ENCODE measurements around the gene NEDD4L. TPM values are rescaled to one million over a fixed set of nuclear protein-coding genes. Genes with fewer than 3 reads are reported as not detected.
"Not testable (repeated sequence)": the region's sequence is repeated elsewhere in the genome, so short reads cannot be mapped to it uniquely, and the experiment has no call there.

Gene NEDD4L
- total RNA-seq, 2 experiments from 2014 or later, result 3.2 to 3.3 TPM

GRCh38 chr18:58168221-58168620 is 124.2 kb downstream of the NEDD4L start:
- ChIA-PET CTCF (ENCODE audit: unreplicated experiment) (no interaction called here), POLR2A (no interaction called here)
- no peaks in the 10 kb centered on the region for H3K36me3 ChIP-seq (ENCODE audit: insufficient read depth, low read length)
- no peak overlapping the region for H3K4me3 ChIP-seq (ENCODE audit: low read depth, low read length, poor library complexity, severe bottlenecking)
- no peaks in the 10 kb centered on the region for H3K4me1 ChIP-seq (ENCODE audit: insufficient read depth, low read length, poor library complexity, severe bottlenecking)
- DNase-seq (ENCODE audit: low spot score), result no peak
- intact Hi-C loops (cut with micrococcal nuclease; ENCODE audit: unreplicated experiment), result no loop called here
- no peak overlapping the region for H3K27ac ChIP-seq (ENCODE audit: low read depth, low read length, poor library complexity, severe bottlenecking)
- H3K4me2 ChIP-seq (ENCODE audit: low read length), result no peak overlapping the region
- H3K79me2 ChIP-seq (ENCODE audit: insufficient read depth, low read depth, low read length), result no peaks in the 10 kb centered on the region
- no peaks in the 10 kb centered on the region for H3K9me3 ChIP-seq (ENCODE audit: low read length)
- BruUV-seq (replicated peaks), result no TSS peak
- no peak for TF ChIP-seq EZH2phosphoT487 (IDR thresholded peaks at IDR 0.05; ENCODE audit: borderline replicate concordance, low read depth, low read length)
- TF ChIP-seq, protein P1, sequence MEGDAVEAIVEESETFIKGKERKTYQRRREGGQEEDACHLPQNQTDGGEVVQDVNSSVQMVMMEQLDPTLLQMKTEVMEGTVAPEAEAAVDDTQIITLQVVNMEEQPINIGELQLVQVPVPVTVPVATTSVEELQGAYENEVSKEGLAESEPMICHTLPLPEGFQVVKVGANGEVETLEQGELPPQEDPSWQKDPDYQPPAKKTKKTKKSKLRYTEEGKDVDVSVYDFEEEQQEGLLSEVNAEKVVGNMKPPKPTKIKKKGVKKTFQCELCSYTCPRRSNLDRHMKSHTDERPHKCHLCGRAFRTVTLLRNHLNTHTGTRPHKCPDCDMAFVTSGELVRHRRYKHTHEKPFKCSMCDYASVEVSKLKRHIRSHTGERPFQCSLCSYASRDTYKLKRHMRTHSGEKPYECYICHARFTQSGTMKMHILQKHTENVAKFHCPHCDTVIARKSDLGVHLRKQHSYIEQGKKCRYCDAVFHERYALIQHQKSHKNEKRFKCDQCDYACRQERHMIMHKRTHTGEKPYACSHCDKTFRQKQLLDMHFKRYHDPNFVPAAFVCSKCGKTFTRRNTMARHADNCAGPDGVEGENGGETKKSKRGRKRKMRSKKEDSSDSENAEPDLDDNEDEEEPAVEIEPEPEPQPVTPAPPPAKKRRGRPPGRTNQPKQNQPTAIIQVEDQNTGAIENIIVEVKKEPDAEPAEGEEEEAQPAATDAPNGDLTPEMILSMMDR (conservative IDR thresholded peaks at IDR 0.05; ENCODE audit: low read length), result no peak
- H3K9me2 ChIP-seq (ENCODE audit: insufficient read depth, low read length), result no peaks in the 10 kb centered on the region
- no peak overlapping the region for H2AFZ ChIP-seq (ENCODE audit: low read length)
- no peaks in the 10 kb centered on the region for H4K20me1 ChIP-seq (ENCODE audit: insufficient read depth, low read length)

- H3K27ac ChIP-seq (ENCODE audit: low read depth, low read length, poor library complexity, severe bottlenecking), result no peak overlapping the region
- no TSS peak for BruUV-seq (replicated peaks)
- H3K4me3 ChIP-seq (ENCODE audit: low read depth, low read length, poor library complexity, severe bottlenecking), result no peak overlapping the region
- no peaks in the 10 kb centered on the region for H3K9me2 ChIP-seq (ENCODE audit: insufficient read depth, low read length)
- H3K36me3 ChIP-seq (ENCODE audit: insufficient read depth, low read length), result no peaks in the 10 kb centered on the region
- ChIA-PET POLR2A (no interaction called here), CTCF (ENCODE audit: unreplicated experiment) (no interaction called here)
- no peak overlapping the region for H2AFZ ChIP-seq (ENCODE audit: low read length)
- H3K9me3 ChIP-seq (ENCODE audit: low read length), result no peaks in the 10 kb centered on the region
- no peak overlapping the region for H3K4me2 ChIP-seq (ENCODE audit: low read length)
- DNase-seq (ENCODE audit: low spot score), result no peak
- H3K4me1 ChIP-seq (ENCODE audit: insufficient read depth, low read length, poor library complexity, severe bottlenecking), result no peaks in the 10 kb centered on the region
- TF ChIP-seq, protein P1 (conservative IDR thresholded peaks at IDR 0.05; ENCODE audit: low read length), result no peak
- no peak for TF ChIP-seq EZH2phosphoT487 (IDR thresholded peaks at IDR 0.05; ENCODE audit: borderline replicate concordance, low read depth, low read length)
- no peaks in the 10 kb centered on the region for H4K20me1 ChIP-seq (ENCODE audit: insufficient read depth, low read length)
- H3K79me2 ChIP-seq (ENCODE audit: insufficient read depth, low read depth, low read length), result no peaks in the 10 kb centered on the region
- intact Hi-C loops (cut with micrococcal nuclease; ENCODE audit: unreplicated experiment), result no loop called here
Measured at GRCh38 chr18:58168993-58169392, 125.0 kb downstream of the NEDD4L start.

DNA sequence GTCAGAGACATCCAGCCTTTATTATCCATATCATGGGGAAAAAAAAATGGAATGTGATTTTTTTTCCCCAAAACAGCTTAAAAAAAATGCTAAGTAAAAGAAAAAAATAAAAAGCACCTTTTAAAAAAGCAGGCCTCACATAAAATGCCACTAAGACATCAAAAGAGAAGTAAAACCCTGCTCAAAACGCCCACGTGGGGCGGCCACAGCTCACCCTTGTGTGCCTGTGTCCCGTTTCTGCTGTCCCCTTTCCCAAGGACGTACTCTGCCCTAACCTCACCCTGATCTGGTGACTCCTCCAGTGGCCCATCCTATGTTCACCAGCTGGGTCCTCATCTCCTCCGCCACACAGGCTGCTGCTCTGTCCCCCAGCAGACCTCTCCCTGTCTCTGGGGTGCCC is 125.4 kb downstream of the NEDD4L start:
- no peaks in the 10 kb centered on the region for H3K36me3 ChIP-seq (ENCODE audit: insufficient read depth, low read length)
- H3K27ac ChIP-seq (ENCODE audit: low read depth, low read length, poor library complexity, severe bottlenecking), result no peak overlapping the region
- H3K79me2 ChIP-seq (ENCODE audit: insufficient read depth, low read depth, low read length), result no peaks in the 10 kb centered on the region
- H2AFZ ChIP-seq (ENCODE audit: low read length), result no peak overlapping the region
- no peak for TF ChIP-seq EZH2phosphoT487 (IDR thresholded peaks at IDR 0.05; ENCODE audit: borderline replicate concordance, low read depth, low read length)
- TF ChIP-seq, protein P1 (conservative IDR thresholded peaks at IDR 0.05; ENCODE audit: low read length), result no peak
- H3K4me1 ChIP-seq (ENCODE audit: insufficient read depth, low read length, poor library complexity, severe bottlenecking), result no peaks in the 10 kb centered on the region
- intact Hi-C loops (cut with micrococcal nuclease; ENCODE audit: unreplicated experiment), result no loop called here
- no peak overlapping the region for H3K4me3 ChIP-seq (ENCODE audit: low read depth, low read length, poor library complexity, severe bottlenecking)
- H3K9me2 ChIP-seq (ENCODE audit: insufficient read depth, low read length), result no peaks in the 10 kb centered on the region
- POLR2A ChIA-PET, result no interaction called here
- H4K20me1 ChIP-seq (ENCODE audit: insufficient read depth, low read length), result no peaks in the 10 kb centered on the region
- no peak overlapping the region for H3K4me2 ChIP-seq (ENCODE audit: low read length)
- H3K9me3 ChIP-seq (ENCODE audit: low read length), result no peaks in the 10 kb centered on the region
- CTCF ChIA-PET (ENCODE audit: unreplicated experiment), result no interaction called here
- no peak for DNase-seq (ENCODE audit: low spot score)
- BruUV-seq (replicated peaks), result no TSS peak

DNA sequence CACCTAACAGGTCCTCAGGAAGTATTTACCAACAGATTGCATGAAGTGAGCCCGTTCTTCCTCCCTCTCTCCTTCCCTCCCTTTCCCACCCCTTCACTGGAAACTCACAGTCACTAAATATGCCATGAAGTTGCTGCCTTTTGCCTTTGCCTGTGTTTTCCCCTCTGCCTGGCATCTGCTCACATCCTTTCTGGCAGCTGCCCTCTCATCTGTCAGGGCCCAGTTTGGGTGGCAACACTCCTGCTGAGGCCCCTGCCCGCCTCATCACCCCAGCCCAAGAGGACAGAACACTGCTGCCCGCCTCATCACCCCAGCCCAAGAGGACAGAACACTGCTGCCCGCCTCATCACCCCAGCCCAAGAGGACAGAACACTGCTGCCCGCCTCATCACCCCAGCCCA is 126.0 kb downstream of the NEDD4L start:
- POLR2A ChIA-PET, result not testable (repeated sequence)

More for the DNA sequence above, 126.0 kb downstream of the NEDD4L start:
- H3K4me3 ChIP-seq (ENCODE audit: low read depth, low read length, poor library complexity, severe bottlenecking); H3K36me3 ChIP-seq (ENCODE audit: insufficient read depth, low read length); CTCF ChIA-PET (ENCODE audit: unreplicated experiment); H3K9me2 ChIP-seq (ENCODE audit: insufficient read depth, low read length); H3K4me2 ChIP-seq (ENCODE audit: low read length); H2AFZ ChIP-seq (ENCODE audit: low read length); H3K79me2 ChIP-seq (ENCODE audit: insufficient read depth, low read depth, low read length); intact Hi-C loops (cut with micrococcal nuclease; ENCODE audit: unreplicated experiment); H3K4me1 ChIP-seq (ENCODE audit: insufficient read depth, low read length, poor library complexity, severe bottlenecking); DNase-seq (ENCODE audit: low spot score); H3K9me3 ChIP-seq (ENCODE audit: low read length); H4K20me1 ChIP-seq (ENCODE audit: insufficient read depth, low read length); H3K27ac ChIP-seq (ENCODE audit: low read depth, low read length, poor library complexity, severe bottlenecking); BruUV-seq (replicated peaks): not testable (repeated sequence)

All from OCI-LY7 (cell line).